Measurements from ENCODE around the gene STX3. TPM values are rescaled to one million over a fixed set of nuclear protein-coding genes. Genes with fewer than 3 reads are reported as not detected.
"Not testable (repeated sequence)": the region's sequence is repeated elsewhere in the genome, so short reads cannot be mapped to it uniquely, and the experiment has no call there.

Gene STX3
- total RNA-seq, 2 donors from 2014 or later = 20.8 to 58.5 TPM

DNA sequence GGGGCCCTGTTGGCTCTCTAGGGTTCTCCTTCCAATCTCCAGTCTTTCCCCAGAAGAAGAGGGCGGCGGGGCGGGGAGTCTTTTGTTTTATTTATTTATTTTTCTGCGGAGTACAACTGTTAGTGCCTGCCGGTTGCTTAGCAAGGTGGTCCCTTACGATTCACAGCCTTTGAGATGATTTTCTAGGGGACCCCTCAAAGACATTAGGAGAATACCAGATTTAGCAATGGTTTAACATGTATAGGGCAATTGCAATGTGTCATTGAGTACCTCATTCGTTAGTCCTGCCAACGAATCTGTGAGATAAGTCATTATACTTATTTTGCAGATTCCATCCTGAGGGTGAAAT, 55.7 kb downstream of the STX3 start:
- H3K27ac ChIP-seq = peak overlapping the region; percentile 78 to 79
- TF ChIP-seq POLR2AphosphoS5 (IDR thresholded peaks at IDR 0.05) = no peak
- TF ChIP-seq, protein P1, sequence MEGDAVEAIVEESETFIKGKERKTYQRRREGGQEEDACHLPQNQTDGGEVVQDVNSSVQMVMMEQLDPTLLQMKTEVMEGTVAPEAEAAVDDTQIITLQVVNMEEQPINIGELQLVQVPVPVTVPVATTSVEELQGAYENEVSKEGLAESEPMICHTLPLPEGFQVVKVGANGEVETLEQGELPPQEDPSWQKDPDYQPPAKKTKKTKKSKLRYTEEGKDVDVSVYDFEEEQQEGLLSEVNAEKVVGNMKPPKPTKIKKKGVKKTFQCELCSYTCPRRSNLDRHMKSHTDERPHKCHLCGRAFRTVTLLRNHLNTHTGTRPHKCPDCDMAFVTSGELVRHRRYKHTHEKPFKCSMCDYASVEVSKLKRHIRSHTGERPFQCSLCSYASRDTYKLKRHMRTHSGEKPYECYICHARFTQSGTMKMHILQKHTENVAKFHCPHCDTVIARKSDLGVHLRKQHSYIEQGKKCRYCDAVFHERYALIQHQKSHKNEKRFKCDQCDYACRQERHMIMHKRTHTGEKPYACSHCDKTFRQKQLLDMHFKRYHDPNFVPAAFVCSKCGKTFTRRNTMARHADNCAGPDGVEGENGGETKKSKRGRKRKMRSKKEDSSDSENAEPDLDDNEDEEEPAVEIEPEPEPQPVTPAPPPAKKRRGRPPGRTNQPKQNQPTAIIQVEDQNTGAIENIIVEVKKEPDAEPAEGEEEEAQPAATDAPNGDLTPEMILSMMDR (IDR thresholded peaks at IDR 0.05) = no peak
- TF ChIP-seq POLR2A (IDR thresholded peaks at IDR 0.05) = no peak
- intact Hi-C loops (cut with DNase I) = loop anchor here (2.0 kb wide), 1 partner anchor 56 kb away; the partner anchor contains the start of gene STX3
- no peaks in the 10 kb centered on the region for H3K4me1 ChIP-seq (replicated peaks)
- DNase-seq (ENCODE audit: low spot score) = no peak
- WGBS = 8% methylated on average over 8 of the region's 8 CpGs
- H3K27me3 ChIP-seq (replicated peaks; ENCODE audit: insufficient read depth) = no peaks in the 10 kb centered on the region
- no peaks in the 10 kb centered on the region for H3K9me3 ChIP-seq
- peak overlapping the region; percentile 79 to 93 for H3K4me3 ChIP-seq
- H3K36me3 ChIP-seq = no peaks in the 10 kb centered on the region

- Histone ChIP-seq H3K36me3 (no peaks in the 10 kb centered on the region), H3K27ac (no peak overlapping the region), H3K9me3 (no peaks in the 10 kb centered on the region), H3K4me1 (replicated peaks) (no peaks in the 10 kb centered on the region), H3K27me3 (replicated peaks; ENCODE audit: insufficient read depth) (no peaks in the 10 kb centered on the region), H3K4me3 (no peak overlapping the region)
- WGBS = 89% methylated on average over 2 of the region's 2 CpGs
- intact Hi-C loops (cut with DNase I) = no loop called here
- TF ChIP-seq POLR2A (IDR thresholded peaks at IDR 0.05) = no peak
- DNase-seq (ENCODE audit: low spot score) = no peak
Measured at GRCh38 chr11:59812220-59812619, 57.0 kb downstream of the STX3 start.

GRCh38 chr11:59813364-59813763, 58.2 kb downstream of the STX3 start:
- intact Hi-C loops (cut with DNase I) = no loop called here
- TF ChIP-seq POLR2A (IDR thresholded peaks at IDR 0.05) (no peak), POLR2AphosphoS5 (IDR thresholded peaks at IDR 0.05) (no peak)
- TF ChIP-seq, protein P1 (IDR thresholded peaks at IDR 0.05) = no peak
- WGBS = 100% methylated on average over 1 of the region's 1 CpG
- DNase-seq (ENCODE audit: low spot score) = no peak
- Histone ChIP-seq H3K27ac (no peak overlapping the region), H3K36me3 (no peaks in the 10 kb centered on the region), H3K4me3 (no peak overlapping the region), H3K27me3 (replicated peaks; ENCODE audit: insufficient read depth) (no peaks in the 10 kb centered on the region), H3K9me3 (no peaks in the 10 kb centered on the region), H3K4me1 (replicated peaks) (no peaks in the 10 kb centered on the region)

DNA sequence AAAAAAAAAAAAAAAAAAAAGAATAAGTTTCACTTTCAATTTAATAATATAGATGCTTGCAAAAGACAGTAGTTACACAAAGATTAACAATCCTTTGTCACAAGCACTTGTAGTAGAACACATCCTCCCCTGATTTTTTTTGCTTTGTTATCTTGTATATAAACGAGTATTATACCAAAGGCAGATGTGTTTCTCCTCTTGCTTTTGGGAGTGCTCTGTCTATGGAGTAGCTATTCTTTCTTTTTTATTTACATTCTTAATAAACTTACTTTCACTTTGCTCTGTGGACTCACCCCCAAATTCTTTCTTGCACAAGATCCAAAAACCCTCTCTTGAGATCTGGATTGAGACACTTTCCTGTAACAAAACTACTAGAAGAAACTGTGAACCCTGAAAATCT, 58.8 kb downstream of the STX3 start:
- TF ChIP-seq, protein P1 (IDR thresholded peaks at IDR 0.05) = no peak
- TF ChIP-seq POLR2A (IDR thresholded peaks at IDR 0.05) (no peak), POLR2AphosphoS5 (IDR thresholded peaks at IDR 0.05) (no peak)
- intact Hi-C loops (cut with DNase I) = no loop called here
- 38% methylated on average over 1 of the region's 1 CpG for WGBS
- Histone ChIP-seq H3K27me3 (replicated peaks; ENCODE audit: insufficient read depth) (no peaks in the 10 kb centered on the region), H3K36me3 (no peaks in the 10 kb centered on the region), H3K4me1 (replicated peaks) (no peaks in the 10 kb centered on the region), H3K27ac (no peak overlapping the region), H3K4me3 (no peak overlapping the region), H3K9me3 (no peaks in the 10 kb centered on the region)
- DNase-seq (ENCODE audit: low spot score) = no peak

DNA sequence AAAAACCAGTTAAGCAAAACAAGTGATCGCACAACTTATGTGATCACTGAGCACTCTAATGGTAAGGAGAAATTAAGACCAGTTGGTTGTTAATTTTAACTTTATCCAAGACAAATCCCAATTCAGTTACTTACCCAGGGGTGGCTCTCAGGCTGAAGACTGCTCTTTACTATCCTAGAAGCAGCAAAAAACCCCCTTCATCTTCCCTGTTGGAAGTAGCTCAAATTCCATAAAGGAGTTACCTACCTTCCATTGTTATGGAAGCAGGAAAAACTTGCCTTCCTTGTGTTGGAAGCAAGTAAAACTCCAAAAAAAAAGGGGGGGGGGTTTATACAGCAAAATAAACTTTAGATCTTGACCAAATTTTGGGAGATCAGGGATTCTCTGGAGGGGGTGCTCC, 60.6 kb downstream of the STX3 start:
- no peak overlapping the region for H3K27ac ChIP-seq
- TF ChIP-seq, protein P1 (IDR thresholded peaks at IDR 0.05) = no peak
- no peak for TF ChIP-seq POLR2A (IDR thresholded peaks at IDR 0.05)
- no peak for TF ChIP-seq POLR2AphosphoS5 (IDR thresholded peaks at IDR 0.05)

GRCh38 chr11:59816434-59816833, 61.3 kb downstream of the STX3 start:
- H3K4me3 ChIP-seq; intact Hi-C loops (cut with DNase I); H3K36me3 ChIP-seq; H3K27me3 ChIP-seq (replicated peaks; ENCODE audit: insufficient read depth); H3K9me3 ChIP-seq; H3K27ac ChIP-seq; DNase-seq (ENCODE audit: low spot score); H3K4me1 ChIP-seq (replicated peaks): not testable (repeated sequence)
- WGBS = 91% methylated on average over 1 of the region's 1 CpG

More for the DNA sequence above, 60.6 kb downstream of the STX3 start:
- Histone ChIP-seq H3K36me3 (no peaks in the 10 kb centered on the region), H3K4me1 (replicated peaks) (no peaks in the 10 kb centered on the region), H3K4me3 (no peak overlapping the region), H3K9me3 (no peaks in the 10 kb centered on the region), H3K27me3 (replicated peaks; ENCODE audit: insufficient read depth) (no peaks in the 10 kb centered on the region)
- intact Hi-C loops (cut with DNase I) = no loop called here
- no peak for DNase-seq (ENCODE audit: low spot score)
- 100% methylated on average over 1 of the region's 1 CpG for WGBS

All from prostate gland (tissue), 2 donors.